Measurements from ENCODE around the gene ZNF268.
"Not testable (repeated sequence)": the region's sequence is repeated elsewhere in the genome, so short reads cannot be mapped to it uniquely, and the experiment has no call there.

ZNF268 gene

DNA sequence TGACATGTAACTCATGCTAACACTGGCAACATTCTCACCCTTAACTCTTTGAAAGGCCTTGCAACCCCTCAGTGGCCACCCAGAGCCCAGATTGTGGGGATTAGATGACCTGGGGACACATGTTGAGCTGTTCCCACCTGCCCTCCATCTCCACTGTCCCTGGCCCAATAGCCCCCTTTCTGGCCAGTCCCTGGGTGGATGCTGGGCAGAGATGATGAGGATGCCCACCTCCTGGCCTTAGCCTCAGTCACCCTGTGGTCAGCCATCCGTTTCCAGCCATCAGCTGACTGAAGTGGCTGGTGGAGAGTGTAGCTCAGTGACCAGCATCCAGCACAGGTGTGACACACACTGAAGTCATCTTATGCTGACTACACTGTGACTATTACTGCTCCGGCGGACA is 49.7 kb downstream of the ZNF268 start:
- DNase-seq: no peak

DNA sequence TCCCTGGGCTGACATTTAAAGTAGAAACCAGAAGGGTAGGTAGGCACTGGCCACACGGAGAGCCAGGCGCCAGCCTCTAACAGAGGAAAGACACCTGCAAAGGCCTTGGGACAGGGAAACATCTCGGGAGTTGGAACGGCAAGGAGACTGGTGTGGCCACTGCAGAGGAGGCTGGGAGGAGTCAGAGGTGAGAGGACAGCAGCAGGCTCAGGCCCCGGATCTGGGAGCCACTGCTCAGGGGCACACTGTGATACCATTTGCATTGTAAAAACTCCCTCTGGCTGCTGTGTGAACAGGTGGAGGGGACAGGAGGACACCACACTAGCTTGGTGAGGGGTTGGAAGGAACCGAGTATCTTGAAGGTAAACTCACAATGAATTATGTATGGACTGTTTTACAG is 51.7 kb downstream of the ZNF268 start:
- no peak for DNase-seq

DNA sequence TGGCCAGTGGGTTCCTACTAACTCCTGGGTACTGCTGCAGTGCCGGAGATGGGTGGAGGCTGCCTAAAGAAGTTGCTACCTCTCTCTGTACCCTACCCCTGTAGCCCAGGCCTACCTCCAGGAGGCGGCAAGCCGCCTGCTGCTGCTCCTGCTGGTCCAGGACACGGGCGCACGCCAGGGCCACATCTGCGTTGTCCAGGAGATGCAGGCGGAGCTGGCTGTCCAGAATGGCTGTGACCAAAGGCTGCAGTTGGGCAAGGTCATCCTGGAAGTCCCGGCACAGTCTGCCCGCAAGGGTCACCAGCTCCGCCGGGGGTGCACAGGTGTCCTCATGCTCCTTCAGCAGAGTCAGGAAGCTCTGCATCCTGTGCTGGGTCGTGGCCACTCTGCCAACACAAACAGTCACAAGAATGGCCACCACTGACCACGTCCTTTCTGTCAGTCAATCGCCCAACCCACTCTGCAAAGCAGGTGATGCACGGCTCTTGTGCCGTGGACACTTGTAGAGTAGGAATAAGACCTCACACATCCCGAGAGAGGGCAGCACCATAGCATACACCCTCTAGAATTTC is 52.8 kb downstream of the ZNF268 start:
- no peak for DNase-seq

DNA sequence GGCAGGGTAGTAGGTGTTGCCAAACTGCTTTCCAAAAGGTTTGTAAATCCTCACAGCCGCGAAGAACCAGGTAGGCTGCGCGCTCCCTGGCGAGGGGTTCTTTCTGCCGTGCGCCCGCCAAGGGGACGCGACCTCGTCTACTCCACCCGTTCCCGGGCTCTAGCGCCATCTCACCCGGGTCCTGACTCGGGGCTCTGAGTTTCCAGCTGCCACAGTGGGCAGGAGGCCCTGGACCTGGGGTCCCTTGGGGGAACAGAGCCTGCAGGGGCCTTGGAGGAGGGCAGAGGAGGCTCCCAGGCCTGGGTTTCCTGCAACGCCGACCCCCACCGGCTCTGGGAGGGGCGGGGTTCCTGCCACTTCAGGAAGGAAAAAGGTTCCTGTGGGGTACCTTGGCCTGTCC is 53.7 kb downstream of the ZNF268 start:
- DNase-seq: no peak

DNA sequence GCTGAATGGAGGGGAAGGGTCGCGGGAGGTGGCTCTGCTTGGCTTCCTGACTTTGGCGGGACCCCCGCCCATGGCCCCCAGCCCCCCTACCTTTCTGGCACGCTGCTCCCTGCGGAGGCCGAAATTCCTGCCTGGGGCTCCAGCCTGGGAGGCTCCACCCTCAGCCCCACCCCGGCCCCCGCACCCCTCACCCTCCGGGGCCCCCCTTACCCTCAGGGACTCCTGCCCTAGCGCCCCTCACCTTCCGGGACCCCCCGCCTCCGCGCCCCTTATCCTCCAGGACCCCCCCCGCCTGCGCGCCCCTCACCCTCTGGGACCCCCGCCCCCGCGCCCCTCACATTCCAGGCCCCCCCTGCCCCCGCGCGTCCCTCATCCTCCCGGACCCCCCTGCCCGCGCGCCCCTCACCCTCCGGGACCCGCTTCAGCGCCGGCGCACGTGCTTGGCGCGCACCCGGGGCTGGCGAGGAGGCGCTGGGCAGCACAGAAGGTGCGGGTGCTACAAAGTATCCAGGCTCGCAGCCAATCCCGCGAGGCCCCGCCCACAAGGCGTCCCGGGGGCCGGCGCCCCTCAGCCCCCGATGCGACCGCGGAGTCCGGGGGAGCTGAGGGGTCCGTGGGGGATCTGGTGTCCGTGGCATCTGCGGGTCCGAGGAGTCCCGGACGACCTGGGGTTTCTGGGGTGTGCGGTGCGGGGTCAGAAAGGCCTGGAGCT is 54.3 kb downstream of the ZNF268 start, which contains the start of gene ANHX:
Gene ANHX, minus strand, starts transcription at position 477 of the 712 bp plus-strand sequence. CDS start 1,521 bp downstream, outside the sequence.
- DNase-seq: no peak

DNA sequence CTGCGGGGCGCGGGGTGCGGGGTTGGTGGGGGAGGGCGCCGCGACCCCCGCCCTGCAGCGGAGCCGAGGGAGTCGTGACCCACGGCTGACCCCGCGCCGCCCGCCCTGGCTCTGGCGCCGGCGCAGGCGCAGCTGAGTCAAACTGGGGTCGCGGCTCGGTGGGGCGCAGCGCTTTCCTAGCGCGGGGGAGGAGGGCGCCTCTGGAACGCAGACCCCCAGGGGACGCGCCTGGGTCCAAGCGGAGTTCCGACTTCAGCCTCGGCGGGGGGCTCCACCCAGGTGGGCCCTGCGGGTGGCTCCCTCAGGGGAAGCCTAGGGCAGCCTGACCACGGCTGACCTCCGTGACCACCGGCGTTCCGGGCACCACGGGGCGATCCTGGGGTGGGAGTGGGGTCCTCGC is 54.8 kb downstream of the ZNF268 start:
- DNase-seq: no peak

DNA sequence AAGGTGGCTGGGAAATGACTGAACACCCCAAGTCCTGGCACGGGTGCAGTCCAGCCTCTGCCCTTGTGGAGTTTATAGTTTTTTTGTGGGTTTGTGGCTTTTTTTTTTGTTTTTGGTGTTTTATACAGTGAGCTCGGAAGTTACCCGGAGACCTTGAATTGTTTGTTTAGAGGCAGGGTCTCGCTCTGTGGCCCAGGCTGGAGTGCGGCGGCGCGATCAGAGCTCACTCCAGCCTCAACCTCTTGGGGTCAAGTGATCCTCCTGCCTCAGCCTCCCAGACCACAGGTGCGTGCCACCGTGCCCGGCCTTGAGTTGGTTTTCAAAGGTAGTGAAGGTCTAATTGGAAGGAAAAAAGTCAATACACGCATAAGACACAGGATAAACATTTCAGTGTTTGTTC is 55.3 kb downstream of the ZNF268 start:
- no peak for DNase-seq

DNA sequence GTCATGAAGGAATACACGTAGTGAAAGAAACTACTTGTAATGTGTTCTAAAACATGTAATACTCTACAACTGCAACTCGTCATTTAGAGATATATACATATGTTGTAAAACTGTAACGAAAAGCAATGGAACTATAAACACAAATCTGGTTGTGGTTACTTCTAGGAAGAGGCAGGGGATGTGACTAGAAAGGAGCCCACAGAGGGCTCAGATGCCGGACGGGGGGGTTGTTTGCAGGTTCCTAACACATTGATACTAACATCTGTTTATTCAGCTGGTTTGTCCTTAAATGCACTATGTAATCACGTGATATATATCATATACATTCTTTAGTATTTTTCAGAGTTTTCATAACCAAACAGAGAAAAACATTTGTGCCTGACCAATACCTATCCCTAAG is 70.4 kb downstream of the ZNF268 start:
- no peak for DNase-seq

DNA sequence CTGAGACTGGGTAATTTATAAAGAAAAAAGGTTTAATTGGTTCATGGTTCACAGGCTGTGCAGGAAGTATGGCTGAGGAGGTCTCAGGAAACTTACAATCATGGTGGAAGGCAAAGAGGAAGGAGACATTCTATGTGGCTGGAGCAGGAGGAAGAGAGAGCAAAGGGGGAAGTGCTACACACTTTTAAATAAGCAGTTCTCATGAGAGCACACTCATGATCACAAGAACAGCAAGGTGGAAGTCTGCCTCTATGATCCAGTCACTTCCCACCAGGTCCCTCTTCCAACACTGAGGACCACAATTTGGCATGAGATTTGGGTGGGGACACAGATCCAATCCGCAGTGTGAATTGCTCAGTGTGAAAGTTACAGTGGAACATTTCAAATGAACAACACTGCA is 74.5 kb downstream of the ZNF268 start:
- not testable (repeated sequence) for DNase-seq

DNA sequence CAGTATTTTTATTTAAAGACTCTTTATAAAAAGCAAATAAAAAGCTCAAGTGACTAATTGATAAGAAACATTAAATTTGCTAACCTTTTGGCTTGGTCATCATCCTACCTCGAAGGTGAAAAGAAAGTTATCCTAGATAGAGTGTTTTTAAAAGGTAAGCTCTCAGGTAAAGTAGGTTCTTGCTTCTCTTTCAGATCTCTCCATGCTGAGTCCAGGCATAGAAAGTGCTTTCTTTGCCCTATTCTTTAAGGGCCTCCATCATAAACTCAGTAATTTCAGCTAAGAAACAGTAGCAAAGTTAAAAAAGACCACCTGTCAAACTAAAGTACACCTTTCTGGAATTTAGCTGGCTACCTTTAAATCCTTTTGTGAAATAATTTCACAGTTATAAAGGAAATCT is 75.0 kb downstream of the ZNF268 start:
- no peak for DNase-seq

DNA sequence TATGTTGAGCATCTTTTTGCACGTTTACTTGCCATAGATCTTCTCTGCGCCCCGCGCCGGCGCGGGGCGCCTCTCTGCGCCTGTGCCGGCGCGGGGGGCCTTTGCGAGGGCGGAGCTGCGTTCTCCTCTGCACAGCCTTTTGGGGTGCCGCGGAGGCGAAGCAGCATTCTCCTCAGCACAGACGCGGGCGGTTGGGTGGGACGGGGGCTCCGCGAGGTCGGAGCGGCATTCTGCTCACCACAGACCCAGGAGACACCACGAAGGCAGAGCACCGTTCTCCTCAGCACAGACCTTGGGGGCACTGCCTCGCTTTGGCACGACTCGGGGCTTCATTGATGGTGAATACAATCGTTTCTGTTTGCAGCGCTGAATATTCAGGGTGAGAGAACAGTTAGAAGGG is 82.9 kb downstream of the ZNF268 start:
- no peak for DNase-seq
